NT2/D1 (cell line): Measurements from ENCODE around the gene NADSYN1.

Experiments
- SUZ12 ChIP-seq: IDR thresholded peaks from 2 replicates; pipeline ENCODE4 v1.6.1; 2011; ENCODE audit not compliant: insufficient read length, insufficient read depth; ENCODE audit errors: extremely low read depth
- YY1 ChIP-seq: IDR thresholded peaks from 2 replicates; pipeline ENCODE4 v1.6.1; 2011; ENCODE audit not compliant: insufficient read length, insufficient read depth
- ZNF274 ChIP-seq: IDR thresholded peaks from 2 replicates; pipeline ENCODE4 v1.6.1; 2011; ENCODE audit warnings: mild to moderate bottlenecking, low read depth, low read length

DNA sequence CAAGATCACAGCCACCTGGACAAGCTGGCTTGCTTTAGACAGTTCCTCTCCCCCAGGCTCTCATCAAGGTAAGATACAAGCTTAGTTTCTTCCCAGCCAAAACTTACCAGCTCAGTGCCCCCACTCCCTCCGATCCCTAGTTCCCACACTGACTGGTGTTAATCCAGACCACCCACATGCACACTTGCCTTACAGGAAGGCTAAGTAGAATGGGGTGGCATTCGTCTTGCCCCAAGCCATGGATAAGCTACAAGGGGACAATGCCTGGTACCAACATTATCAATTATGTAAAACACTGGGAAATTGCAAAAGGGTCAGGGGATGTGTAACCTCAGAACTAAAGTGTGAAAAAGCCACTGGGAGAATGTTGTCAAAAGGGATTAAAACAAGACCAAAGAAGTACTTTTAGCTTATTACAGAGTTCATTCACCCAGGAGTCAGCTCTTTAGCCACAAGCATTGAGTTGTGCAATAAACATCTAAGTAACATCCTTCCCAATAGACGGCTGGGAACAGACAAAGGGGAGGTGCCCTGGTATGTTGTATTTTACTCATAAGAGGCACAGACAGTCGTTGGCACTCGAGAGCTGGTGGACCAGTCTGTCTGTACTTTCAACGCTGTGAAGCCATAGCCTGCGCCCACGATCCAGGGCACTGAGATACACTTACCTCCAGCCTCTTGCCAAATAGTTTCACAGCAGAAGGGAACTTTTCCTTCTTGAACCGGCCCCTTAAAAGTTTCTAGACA, 5.9 kb upstream of the NADSYN1 start:
- TF ChIP-seq YY1, result no peak
- no peak for TF ChIP-seq ZNF274
- no peak for TF ChIP-seq SUZ12
